K562 (cell line): ENCODE data around the gene STK33. TPM values are rescaled to one million over a fixed set of nuclear protein-coding genes. Genes with fewer than 3 reads are reported as not detected.

ENCODE experiments used
- ATAC-seq: fragments of 200-7000 bp; cut with Tn5 transposase; 3 replicates; pipeline ENCODE4 v1.9.1; 2020; ENCODE audit warnings: moderate library complexity
- BruUV-seq: library from RNA; stranded (reverse); fragments of 400-500 nt; replicated peaks from 2 replicates; lab custom pipeline; 2021; lab: Mats Ljungman, UMichigan
- CTCF ChIA-PET: fragments of 300-600 bp; formaldehyde crosslinking; extraction: SDS; loops from one replicate; lab custom pipeline; 2021; ENCODE audit warnings: low intra/inter-chr PET ratio; lab: Yijun Ruan, JAX
- POLR2A ChIA-PET: fragments of 300-600, 350-650 bp; sonication (Branson Sonifier 250); formaldehyde crosslinking; extraction: SDS; loops from one replicate; lab custom pipeline; 2021; ENCODE audit warnings: antibody characterized with exemption, inconsistent platforms; lab: Yijun Ruan, JAX
- DNase-seq, 4 experiments: peaks; one replicate each; pipeline versions ENCODE4 v3.0.0 to v3.0.0-alpha.2; 2011 to 2018; ENCODE audit warnings: low spot score in 3 of 4, mixed read lengths in 3 of 4; ENCODE audit errors: extremely low read depth in 1 of 4
- FAIRE-seq: peaks from 2 replicates; lab custom pipeline; 2011; peaks lifted over from hg19 to GRCh38; lab: Jason Lieb, UNC
- H2AFZ ChIP-seq: 2 replicates; pipeline ENCODE4 v1.6.0; 2011; ENCODE audit warnings: low read depth, low read length, control low read depth, inconsistent platforms
- H3K27ac ChIP-seq: fragments of 200-600 bp; 3 replicates; pipeline ENCODE4 v1.8.0; 2011; ENCODE audit warnings: low read depth, mild to moderate bottlenecking, control low read depth, inconsistent platforms, low read length, moderate library complexity, mixed read lengths; ENCODE audit errors: extremely low read depth
- H3K27me3 ChIP-seq, 2 experiments: fragments of 300-600 bp in 1 of 2; 2 replicates in 1 of 2; 3 replicates in 1 of 2; pipeline versions ENCODE4 v1.6.0 to v1.8.0; 2011; ENCODE audit warnings: inconsistent platforms in 2 of 2, low read length in 2 of 2, mild to moderate bottlenecking in 1 of 2, mixed read lengths in 1 of 2, moderate library complexity in 1 of 2; ENCODE audit not compliant: control insufficient read depth in 2 of 2, insufficient read depth in 2 of 2
- H3K36me3 ChIP-seq: fragments of 300-600 bp; 3 replicates; pipeline ENCODE4 v1.8.0; 2011; ENCODE audit warnings: mild to moderate bottlenecking, low read length, inconsistent platforms; ENCODE audit not compliant: control insufficient read depth, insufficient read depth
- H3K4me1 ChIP-seq, 2 experiments: fragments of 200-600 bp in 1 of 2; replicated peaks in 1 of 2; 2 replicates in 1 of 2; 3 replicates in 1 of 2; pipeline versions ENCODE4 v1.5.1 to v1.8.0; 2011; ENCODE audit warnings: inconsistent platforms in 2 of 2, low read length in 2 of 2, mild to moderate bottlenecking in 1 of 2, mixed read lengths in 1 of 2, moderate library complexity in 1 of 2; ENCODE audit not compliant: control insufficient read depth in 2 of 2, insufficient read depth in 2 of 2
- H3K4me2 ChIP-seq: 2 replicates; pipeline ENCODE4 v1.6.1; 2011; ENCODE audit warnings: low read length, control low read depth, inconsistent platforms, mixed read lengths; ENCODE audit not compliant: insufficient read depth
- H3K4me3 ChIP-seq: fragments of 200-600 bp; sonication (generic), shearing (Covaris generic); 2 replicates; pipeline ENCODE4 v1.5.1; 2016; ENCODE audit warnings: control low read depth, inconsistent platforms
- H3K79me2 ChIP-seq: fragments of 200-600 bp; 3 replicates; pipeline ENCODE4 v1.8.0; 2011; ENCODE audit warnings: low read length, inconsistent platforms; ENCODE audit not compliant: control insufficient read depth, insufficient read depth
- H3K9ac ChIP-seq, 2 experiments: 2 replicates each; pipeline versions ENCODE4 v1.6.0 to v1.6.1; 2011; ENCODE audit warnings: low read depth in 2 of 2, low read length in 2 of 2, control low read depth in 1 of 2, inconsistent platforms in 1 of 2, mild to moderate bottlenecking in 1 of 2, mixed read lengths in 1 of 2; ENCODE audit not compliant: insufficient read depth in 1 of 2
- H3K9me1 ChIP-seq: one replicate; pipeline ENCODE4 v1.6.0; 2011; ENCODE audit warnings: inconsistent platforms, mild to moderate bottlenecking, low read length, moderate library complexity; ENCODE audit not compliant: control insufficient read depth, insufficient read depth
- H3K9me3 ChIP-seq: replicated peaks from 2 replicates; pipeline ENCODE4 v1.5.1; 2011; ENCODE audit warnings: low read depth, low read length, inconsistent platforms; ENCODE audit not compliant: control insufficient read depth, insufficient read depth
- H4K20me1 ChIP-seq: replicated peaks from 2 replicates; pipeline ENCODE4 v1.6.1; 2011; ENCODE audit warnings: low read length, inconsistent platforms, mixed read lengths; ENCODE audit not compliant: control insufficient read depth, insufficient read depth
- ELF2 ChIP-seq: fragments of 250-450 bp; sonication (Bioruptor Pico); IDR thresholded peaks from 2 replicates; pipeline ENCODE4 v1.5.0; 2021; ENCODE audit warnings: mild to moderate bottlenecking
- ETS1 ChIP-seq: conservative IDR thresholded peaks from 2 replicates; pipeline ENCODE4 v1.6.1; 2011; ENCODE audit warnings: low read depth, mild to moderate bottlenecking, low read length; ENCODE audit not compliant: control insufficient read depth
- HCFC1 ChIP-seq: IDR thresholded peaks from 2 replicates; pipeline ENCODE4 v1.6.1; 2012; ENCODE audit warnings: low read depth, low read length, improper control_type of control experiment
- HDAC8 ChIP-seq: fragments of 450-650 bp; IDR thresholded peaks from 2 replicates; pipeline ENCODE4 v1.6.1; 2016; ENCODE audit warnings: mild to moderate bottlenecking, missing genetic modification characterization, moderate library complexity, missing compliant biosample characterization
- KAT2B ChIP-seq: IDR thresholded peaks from one replicate; pipeline ENCODE4 v1.6.1; 2012; ENCODE audit warnings: low read depth, mild to moderate bottlenecking, control low read depth, inconsistent platforms, low read length, moderate library complexity
- MAFG ChIP-seq: fragments of 450-650 bp; conservative IDR thresholded peaks from 2 replicates; pipeline ENCODE4 v1.6.1; 2016; ENCODE audit warnings: missing genetic modification characterization, missing compliant biosample characterization
- NELFE ChIP-seq: IDR thresholded peaks from 2 replicates; pipeline ENCODE4 v1.6.1; 2011; ENCODE audit warnings: mild to moderate bottlenecking; ENCODE audit not compliant: insufficient read depth, insufficient read length
- NR2C1 ChIP-seq, 2 experiments: fragments of 450-650 bp; IDR thresholded peaks; 2 replicates each; pipeline ENCODE4 v1.6.1; 2017; ENCODE audit warnings: mild to moderate bottlenecking in 2 of 2, antibody characterized with exemption in 1 of 2, inconsistent platforms in 1 of 2, missing compliant biosample characterization in 1 of 2, missing genetic modification characterization in 1 of 2
- NRF1 ChIP-seq, 2 experiments: fragments of 450-650 bp; IDR thresholded peaks in 1 of 2; conservative IDR thresholded peaks in 1 of 2; 2 replicates each; pipeline ENCODE4 v1.6.1; 2014; ENCODE audit warnings: mild to moderate bottlenecking in 2 of 2
- OTX1 ChIP-seq: fragments of 450-650 bp; formaldehyde crosslinking; IDR thresholded peaks from 2 replicates; pipeline ENCODE4 v1.4.0; 2022; ENCODE audit warnings: mild to moderate bottlenecking
- PKNOX1 ChIP-seq: fragments of 450-650 bp; IDR thresholded peaks from 2 replicates; pipeline ENCODE4 v1.6.1; 2016
- USF2 ChIP-seq: sonication (generic); formaldehyde crosslinking; IDR thresholded peaks from 2 replicates; pipeline ENCODE4 v1.5.0; 2020; ENCODE audit warnings: missing genetic modification reagents
- ZBTB9 ChIP-seq: fragments of 450-650 bp; formaldehyde crosslinking; IDR thresholded peaks from 2 replicates; pipeline ENCODE4 v1.4.0; 2020; ENCODE audit warnings: mild to moderate bottlenecking, moderate library complexity
- ZNF282 ChIP-seq: sonication (generic); formaldehyde crosslinking; IDR thresholded peaks from 2 replicates; pipeline ENCODE4 v1.8.1; 2023; ENCODE audit warnings: missing genetic modification reagents
- WGBS: fragments of 100-300 bp; shearing (Covaris generic); methylation state at CpG from one replicate; pipeline ENCODE4 v1.1.6; 2016; ENCODE audit warnings: low coverage, mixed read lengths; ENCODE audit not compliant: insufficient coverage; ENCODE audit errors: missing lambda C conversion rate; 5-methylcytosine and 5-hydroxymethylcytosine counted together
- in situ Hi-C: fragments of 300-500 bp; cut with MboI; formaldehyde crosslinking; loops from 4 replicates; pipeline ENCODE4 v1.15.0; 2018; ENCODE audit warnings: inconsistent platforms, mixed read lengths
- intact Hi-C: fragments of 100-400 bp; cut with micrococcal nuclease; formaldehyde crosslinking; loops from 2 replicates; pipeline ENCODE4 v1.14.2; 2022
- polyA plus RNA-seq, 8 experiments: library from polyadenylated mRNA; depleted of rRNA in 4 of 8; stranded (reverse) in 5 of 8; unstranded in 3 of 8; fragments of >200 nt; fragmentation: Nextera tagmentation in 2 of 8; fragmentation: Illumina TruSeq in 1 of 8; extraction: Ambion mirVana in 2 of 8; extraction: Trizol in 1 of 8; gene quantifications; 2 replicates each; pipeline versions ENCODE4 v1.2.1 to v1.2.3, GENCODE V29; 2011 to 2014; ENCODE audit warnings: inconsistent platforms in 1 of 8, missing spikeins in 1 of 8
- total RNA-seq, 7 experiments: library from RNA; depleted of rRNA in 6 of 7; stranded (reverse); fragments of >200 nt in 6 of 7; fragmentation: Illumina TruSeq in 2 of 7; extraction: Trizol in 2 of 7; gene quantifications; 2 replicates each; pipeline versions ENCODE4 v1.2.1 to v1.2.3, GENCODE V29; 2011 to 2021; ENCODE audit warnings: low replicate concordance in 1 of 7

Gene STK33
- total and polyA plus RNA-seq, 9 of the 15 experiments (the other 6 are each of a cell fraction or from before 2014, with no cell fraction given) = not detected

GRCh38 chr11:8381871-8382396 is 212.1 kb downstream of the STK33 start:
- Histone ChIP-seq H3K36me3 (no peaks in the 10 kb centered on the region), H4K20me1 (no peaks in the 10 kb centered on the region), H2AFZ (no peak overlapping the region), H3K9me3 (no peaks in the 10 kb centered on the region), H3K27ac (no peak overlapping the region), H3K4me2 (no peak overlapping the region), H3K79me2 (no peaks in the 10 kb centered on the region), H3K9me1 (no peaks in the 10 kb centered on the region), H3K4me3 (no peak overlapping the region), H3K4me1 (peaks cover 3 to 6% of the 10 kb centered on the region in 2 experiments; a peak in 3 of 5 replicates), H3K27me3 (peaks cover 2 to 30% of the 10 kb centered on the region in 2 experiments; a peak in 3 of 5 replicates), H3K9ac (no peak overlapping the region)
- DNase-seq (no peak), FAIRE-seq (no peak), ATAC-seq (no peak)
- POLR2A ChIA-PET = interaction anchor here (0.6 to 1.3 kb wide), 3 partner anchors 12 to 366 kb away, joined by 3 read pairs; no protein-coding TSS in a partner anchor
- intact Hi-C loops = no loop called here
- 1% methylated on average over 11 of the region's 13 CpGs for WGBS
- in situ Hi-C loops = no loop called here
- no TSS peak for BruUV-seq
- CTCF ChIA-PET = no interaction called here
- TF ChIP-seq HCFC1 (no peak), PKNOX1 (no peak), OTX1 (no peak), NELFE (no peak), HDAC8 (tag) (no peak), ELF2 (CRISPR knock-in tag) (no peak), KAT2B (no peak), ZBTB9 (CRISPR knock-in tag) (no peak), MAFG (tag) (no peak), ZNF282 (no peak), NR2C1 (IDR thresholded peaks at IDR 0.05) (no peak), NR2C1 (tag; IDR thresholded peaks at IDR 0.05) (no peak), ETS1 (no peak), NRF1 (conservative IDR thresholded peaks at IDR 0.05 in 1 of 2, IDR thresholded peaks at IDR 0.05 in 1 of 2) (no peak), USF2 (CRISPR knock-in tag) (no peak)
